HepG2 (cell line): ENCODE results near the gene SH3BP2. TPM values are rescaled to one million over a fixed set of nuclear protein-coding genes. Genes with fewer than 3 reads are reported as not detected.

Experiments used
- ATAC-seq: fragments of 200-7000 bp; cut with Tn5 transposase; 3 replicates; pipeline ENCODE4 v1.9.1; 2020; ENCODE audit warnings: mild to moderate bottlenecking, moderate library complexity
- BruUV-seq: library from RNA; stranded (reverse); fragments of 400-500 nt; replicated peaks from 2 replicates; lab custom pipeline; 2021; lab: Mats Ljungman, UMichigan
- CTCF ChIA-PET: fragments of 300-600 bp; formaldehyde crosslinking; extraction: SDS; loops from one replicate; lab custom pipeline; 2021; ENCODE audit warnings: low total read pairs, inconsistent platforms, low intra/inter-chr PET ratio; lab: Yijun Ruan, JAX
- POLR2A ChIA-PET: fragments of 350-600 bp; sonication (Branson Sonifier 250); formaldehyde crosslinking; loops from one replicate; lab custom pipeline; 2020; ENCODE audit warnings: antibody characterized with exemption, inconsistent platforms; lab: Yijun Ruan, JAX
- DNase-seq: peaks from one replicate; pipeline ENCODE4 v3.0.0-alpha.2; 2015; ENCODE audit warnings: low spot score
- FAIRE-seq: peaks from 3 replicates; lab custom pipeline; 2011; peaks lifted over from hg19 to GRCh38; lab: Jason Lieb, UNC
- H2AFZ ChIP-seq: one replicate; pipeline ENCODE4 v1.6.1; 2011; ENCODE audit warnings: low read length, inconsistent platforms
- H3K27ac ChIP-seq: fragments of 300-600 bp; 3 replicates; pipeline ENCODE4 v1.8.0; 2011; ENCODE audit warnings: mixed run types, mild to moderate bottlenecking, mixed read lengths, low read length, inconsistent platforms; ENCODE audit not compliant: insufficient read depth; ENCODE audit errors: extremely low read length
- H3K27me3 ChIP-seq, 2 experiments: fragments of 200-600 bp in 1 of 2; 2 replicates in 1 of 2; 3 replicates in 1 of 2; pipeline versions ENCODE4 v1.6.0 to v1.8.0; 2011; ENCODE audit warnings: low read length in 2 of 2, mild to moderate bottlenecking in 2 of 2, moderate library complexity in 2 of 2, inconsistent platforms in 1 of 2; ENCODE audit not compliant: insufficient read depth in 2 of 2, control insufficient read depth in 1 of 2
- H3K36me3 ChIP-seq, 2 experiments: fragments of 200-600 bp in 1 of 2; replicated peaks in 1 of 2; 2 replicates in 1 of 2; 3 replicates in 1 of 2; pipeline versions ENCODE4 v1.5.1 to v1.8.0; 2011; ENCODE audit warnings: low read length in 2 of 2, inconsistent platforms in 1 of 2; ENCODE audit not compliant: insufficient read depth in 2 of 2, control insufficient read depth in 1 of 2
- H3K4me1 ChIP-seq: 2 replicates; pipeline ENCODE4 v1.5.1; 2012; ENCODE audit warnings: low read length, inconsistent platforms; ENCODE audit not compliant: insufficient read depth
- H3K4me2 ChIP-seq: 2 replicates; pipeline ENCODE4 v1.6.0; 2011; ENCODE audit warnings: low read depth, low read length, inconsistent platforms
- H3K4me3 ChIP-seq, 3 experiments: fragments of 200-600 bp in 1 of 3; sonication (generic), shearing (Covaris generic) in 1 of 3; replicated peaks in 1 of 3; 2 replicates each; pipeline ENCODE4 v1.5.1; 2011 to 2016; ENCODE audit warnings: low read length in 3 of 3, inconsistent platforms in 2 of 3, low read depth in 2 of 3, mild to moderate bottlenecking in 2 of 3, control low read depth in 1 of 3, mixed read lengths in 1 of 3; ENCODE audit not compliant: insufficient read depth in 1 of 3
- H3K79me2 ChIP-seq: one replicate; pipeline ENCODE4 v1.6.1; 2011; ENCODE audit warnings: low read length, inconsistent platforms; ENCODE audit not compliant: insufficient read depth
- H3K9ac ChIP-seq: 2 replicates; pipeline ENCODE4 v1.6.0; 2011; ENCODE audit warnings: mild to moderate bottlenecking, low read depth, low read length, inconsistent platforms; ENCODE audit not compliant: insufficient read depth
- H3K9me3 ChIP-seq: 2 replicates; pipeline ENCODE4 v1.5.1; 2012; ENCODE audit warnings: mild to moderate bottlenecking, low read length
- H4K20me1 ChIP-seq: 2 replicates; pipeline ENCODE4 v1.6.0; 2011; ENCODE audit warnings: inconsistent platforms, mild to moderate bottlenecking, low read length, moderate library complexity; ENCODE audit not compliant: insufficient read depth
- CEBPZ ChIP-seq: IDR thresholded peaks from 2 replicates; pipeline ENCODE4 v1.6.1; 2012; ENCODE audit warnings: low read length, improper control_type of control experiment
- EEA1 ChIP-seq: sonication (generic); formaldehyde crosslinking; IDR thresholded peaks from 2 replicates; pipeline ENCODE4 v1.5.1; 2020; ENCODE audit warnings: mild to moderate bottlenecking, missing genetic modification reagents, borderline replicate concordance
- HNRNPH1 ChIP-seq: fragments of 200-400 bp; formaldehyde crosslinking; optimal IDR thresholded peaks from 2 replicates; pipeline ENCODE3; 2017; ENCODE audit warnings: mild to moderate bottlenecking, low read depth, low read length
- ZFY ChIP-seq: sonication (generic); formaldehyde crosslinking; IDR thresholded peaks from 2 replicates; pipeline ENCODE4 v1.4.0; 2020; ENCODE audit warnings: missing genetic modification reagents
- ZNF225 ChIP-seq: sonication (generic); formaldehyde crosslinking; IDR thresholded peaks from 2 replicates; pipeline ENCODE4 v1.4.0; 2020; ENCODE audit warnings: mild to moderate bottlenecking, missing genetic modification reagents
- ZNF570 ChIP-seq: sonication (generic); formaldehyde crosslinking; IDR thresholded peaks from 2 replicates; pipeline ENCODE4 v1.4.0; 2020; ENCODE audit warnings: mild to moderate bottlenecking, missing genetic modification reagents, borderline replicate concordance
- WGBS: methylation state at CpG from one replicate; pipeline ENCODE4 v1.1.6; 2017; ENCODE audit warnings: low lambda C conversion rate; 5-methylcytosine and 5-hydroxymethylcytosine counted together
- in situ Hi-C: cut with HindIII; loops from 2 replicates; pipeline ENCODE4 v1.10.0; 2017; ENCODE audit warnings: low pct_unique_long_range_greater_than_20kb; ENCODE audit not compliant: extremely low pct_ligation_motif_present
- intact Hi-C: fragments of 100-400 bp; cut with micrococcal nuclease; formaldehyde crosslinking; loops from one replicate; pipeline ENCODE4 v1.10.0; 2022; ENCODE audit not compliant: unreplicated experiment
- polyA plus RNA-seq, 8 experiments: library from polyadenylated mRNA; depleted of rRNA in 3 of 8; stranded (reverse) in 7 of 8; unstranded in 1 of 8; fragments of >200 nt; fragmentation: Illumina TruSeq in 4 of 8; extraction: Trizol in 4 of 8; gene quantifications; 2 replicates each; pipeline versions ENCODE4 v1.2.1 to v1.2.3, GENCODE V29; 2011 to 2016; ENCODE audit warnings: low read depth in 4 of 8, missing spikeins in 1 of 8, mixed read lengths in 1 of 8; ENCODE audit not compliant: insufficient read depth in 1 of 8
- total RNA-seq, 5 experiments: library from RNA; depleted of rRNA; stranded (reverse); fragments of >200 nt; fragmentation: Illumina TruSeq; extraction: Trizol; gene quantifications; 2 replicates each; pipeline ENCODE4 v1.2.3, GENCODE V29; 2016; ENCODE audit warnings: low read depth in 1 of 5

SH3BP2 gene
- total and polyA plus RNA-seq, 2 of the 13 experiments (the other 11 are each of a cell fraction or from before 2014, with no cell fraction given): 16.9 to 34.5 TPM

GRCh38 chr4:2881431-2881830 is 88.5 kb downstream of the SH3BP2 start:
- Histone ChIP-seq H3K36me3 (peaks cover 25 to 64% of the 10 kb centered on the region in 2 experiments), H2AFZ (no peak overlapping the region), H3K4me1 (no peaks in the 10 kb centered on the region), H3K27me3 (no peaks in the 10 kb centered on the region), H3K79me2 (peaks cover 9% of the 10 kb centered on the region), H3K9me3 (no peaks in the 10 kb centered on the region), H3K4me2 (no peak overlapping the region), H4K20me1 (no peaks in the 10 kb centered on the region), H3K27ac (no peak overlapping the region), H3K4me3 (no peak overlapping the region), H3K9ac (no peak overlapping the region)
- CTCF ChIA-PET: no interaction called here
- no peak for ATAC-seq
- no peak for FAIRE-seq
- in situ Hi-C loops: no loop called here
- intact Hi-C loops: no loop called here
- TF ChIP-seq EEA1: no peak
- no peak for TF ChIP-seq HNRNPH1
- TF ChIP-seq ZNF225 (CRISPR knock-in tag): no peak
- no peak for TF ChIP-seq ZNF570 (CRISPR knock-in tag)
- TF ChIP-seq ZFY (CRISPR knock-in tag): no peak
- no peak for TF ChIP-seq CEBPZ
- no peak for DNase-seq
- BruUV-seq: no TSS peak
- WGBS: 98% methylated on average over 3 of the region's 3 CpGs
- POLR2A ChIA-PET: no interaction called here
